OCI-LY1 (cell line): ENCODE measurements around the gene LIPT1.
A peak's percentile ranks its signal among the peaks of the same experiment; 100 is the strongest.
"Not testable (repeated sequence)": the region's sequence is repeated elsewhere in the genome, so short reads cannot be mapped to it uniquely, and the experiment has no call there.

Source experiments
- H2AFZ ChIP-seq: fragments of 200-600 bp; sonication (generic), shearing (Covaris generic); 2 replicates; pipeline ENCODE4 v1.6.0; 2014; ENCODE audit warnings: antibody characterized with exemption, mild to moderate bottlenecking, low read length
- H3F3A ChIP-seq: fragments of 200-600 bp; sonication (generic), shearing (Covaris generic); 2 replicates; pipeline ENCODE4 v1.6.0; 2014; ENCODE audit warnings: mild to moderate bottlenecking, antibody characterized with exemption, low read length, moderate library complexity; ENCODE audit not compliant: insufficient read depth
- H3K27ac ChIP-seq: fragments of 200-600 bp; sonication (generic); 2 replicates; pipeline ENCODE4 v1.5.1; 2014; ENCODE audit warnings: low read length, mixed run types, mild to moderate bottlenecking, low read depth; ENCODE audit not compliant: poor library complexity, severe bottlenecking
- H3K27me3 ChIP-seq: fragments of 200-600 bp; sonication (generic); 2 replicates; pipeline ENCODE4 v1.6.0; 2014; ENCODE audit warnings: antibody characterized with exemption, mild to moderate bottlenecking, low read length, moderate library complexity; ENCODE audit not compliant: insufficient read depth
- H3K36me3 ChIP-seq: fragments of 200-600 bp; sonication (generic); 2 replicates; pipeline ENCODE4 v1.6.1; 2014; ENCODE audit warnings: mild to moderate bottlenecking, antibody characterized with exemption, low read length, moderate library complexity, mixed read lengths; ENCODE audit not compliant: insufficient read depth
- H3K4me1 ChIP-seq: fragments of 200-600 bp; sonication (generic); 2 replicates; pipeline ENCODE4 v1.5.1; 2014; ENCODE audit warnings: mild to moderate bottlenecking, low read length, moderate library complexity; ENCODE audit not compliant: insufficient read depth, severe bottlenecking
- H3K4me2 ChIP-seq: fragments of 200-600 bp; sonication (generic), shearing (Covaris generic); 2 replicates; pipeline ENCODE4 v1.6.1; 2014; ENCODE audit warnings: low read length
- H3K4me3 ChIP-seq: fragments of 200-600 bp; sonication (generic); 2 replicates; pipeline ENCODE4 v1.5.1; 2014; ENCODE audit warnings: low read length, low read depth, mild to moderate bottlenecking, mixed read lengths; ENCODE audit not compliant: poor library complexity, severe bottlenecking
- H3K79me2 ChIP-seq: fragments of 200-600 bp; shearing (Covaris generic); 2 replicates; pipeline ENCODE4 v1.6.1; 2016; ENCODE audit warnings: mixed run types, low read length, mixed read lengths; ENCODE audit not compliant: insufficient read depth
- H3K9ac ChIP-seq: fragments of 200-600 bp; sonication (generic), shearing (Covaris generic); 2 replicates; pipeline ENCODE4 v1.6.1; 2014; ENCODE audit warnings: mild to moderate bottlenecking, low read length, mixed read lengths
- H3K9me2 ChIP-seq: fragments of 200-600 bp; sonication (generic), shearing (Covaris generic); 2 replicates; pipeline ENCODE4 v1.6.1; 2014; ENCODE audit warnings: low read depth, mild to moderate bottlenecking, low read length, mixed read lengths
- H3K9me3 ChIP-seq: fragments of 200-600 bp; shearing (Covaris generic); 2 replicates; pipeline ENCODE4 v1.6.1; 2014; ENCODE audit warnings: low read length, mixed read lengths
- H4K20me1 ChIP-seq: fragments of 200-600 bp; sonication (generic), shearing (Covaris generic); 2 replicates; pipeline ENCODE4 v1.6.0; 2016; ENCODE audit warnings: mild to moderate bottlenecking, low read length; ENCODE audit not compliant: insufficient read depth
- EZH2 ChIP-seq: fragments of 200-600 bp; sonication (generic), shearing (Covaris generic); IDR thresholded peaks from 2 replicates; pipeline ENCODE4 v1.8.0; 2017; ENCODE audit warnings: borderline replicate concordance, mixed run types, mild to moderate bottlenecking, antibody characterized with exemption, low read length, moderate library complexity, mixed read lengths
- TF ChIP-seq, protein P1 (sequence below): fragments of 200-600 bp; sonication (generic), shearing (Covaris generic); IDR thresholded peaks from 2 replicates; pipeline ENCODE4 v1.5.1; 2017; ENCODE audit warnings: mild to moderate bottlenecking, antibody characterized with exemption, low read length, moderate library complexity, mixed read lengths

LIPT1 gene

DNA sequence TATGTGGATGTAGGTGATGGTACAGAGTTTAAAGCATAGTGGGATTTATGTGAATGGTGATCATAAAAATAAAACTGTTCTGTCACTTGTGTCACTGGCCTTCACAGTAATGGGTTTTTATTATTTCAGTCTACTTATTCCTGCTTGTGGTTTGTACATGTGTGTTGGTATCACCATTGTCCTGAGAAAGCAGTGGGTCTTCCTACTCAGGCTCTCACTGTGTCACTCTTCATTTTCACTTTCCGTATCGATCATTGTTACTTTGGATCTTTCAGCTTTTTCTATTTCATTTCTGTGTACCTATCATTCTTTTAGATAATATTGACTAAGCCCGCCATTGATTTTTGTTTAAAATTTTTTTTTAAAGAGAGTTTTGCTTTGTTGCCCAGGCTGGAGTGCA is 33.6 kb downstream of the LIPT1 start:
- peaks cover 18% of the 10 kb centered on the region for H3K79me2 ChIP-seq

DNA sequence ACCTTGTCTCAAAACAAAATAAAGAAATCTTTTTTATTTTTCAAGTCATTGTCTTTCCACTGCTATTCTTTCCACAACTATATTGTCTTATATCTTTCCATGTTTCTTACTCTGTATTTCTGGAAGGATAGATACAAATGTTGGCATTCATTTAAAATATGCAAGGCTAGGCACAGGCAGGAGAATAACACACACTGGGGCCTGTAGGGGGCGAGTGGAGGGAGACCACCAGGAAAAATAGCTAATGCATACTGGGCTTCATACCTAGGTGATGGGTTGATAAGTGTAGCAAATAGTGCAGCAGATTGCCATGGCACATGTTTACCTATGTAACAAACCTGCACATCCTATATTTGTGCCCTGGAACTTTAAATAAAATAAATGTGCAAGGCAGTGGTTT is 35.8 kb downstream of the LIPT1 start:
- no peaks in the 10 kb centered on the region for H3K4me1 ChIP-seq
- H3K27ac ChIP-seq, result no peak overlapping the region
- no peaks in the 10 kb centered on the region for H3F3A ChIP-seq
- peaks cover 56% of the 10 kb centered on the region for H3K36me3 ChIP-seq
- H3K9me3 ChIP-seq, result no peaks in the 10 kb centered on the region
- no peak for TF ChIP-seq EZH2
- TF ChIP-seq, protein P1, sequence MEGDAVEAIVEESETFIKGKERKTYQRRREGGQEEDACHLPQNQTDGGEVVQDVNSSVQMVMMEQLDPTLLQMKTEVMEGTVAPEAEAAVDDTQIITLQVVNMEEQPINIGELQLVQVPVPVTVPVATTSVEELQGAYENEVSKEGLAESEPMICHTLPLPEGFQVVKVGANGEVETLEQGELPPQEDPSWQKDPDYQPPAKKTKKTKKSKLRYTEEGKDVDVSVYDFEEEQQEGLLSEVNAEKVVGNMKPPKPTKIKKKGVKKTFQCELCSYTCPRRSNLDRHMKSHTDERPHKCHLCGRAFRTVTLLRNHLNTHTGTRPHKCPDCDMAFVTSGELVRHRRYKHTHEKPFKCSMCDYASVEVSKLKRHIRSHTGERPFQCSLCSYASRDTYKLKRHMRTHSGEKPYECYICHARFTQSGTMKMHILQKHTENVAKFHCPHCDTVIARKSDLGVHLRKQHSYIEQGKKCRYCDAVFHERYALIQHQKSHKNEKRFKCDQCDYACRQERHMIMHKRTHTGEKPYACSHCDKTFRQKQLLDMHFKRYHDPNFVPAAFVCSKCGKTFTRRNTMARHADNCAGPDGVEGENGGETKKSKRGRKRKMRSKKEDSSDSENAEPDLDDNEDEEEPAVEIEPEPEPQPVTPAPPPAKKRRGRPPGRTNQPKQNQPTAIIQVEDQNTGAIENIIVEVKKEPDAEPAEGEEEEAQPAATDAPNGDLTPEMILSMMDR, result peak; percentile 5; the same call in 1 of the 2 replicates
- H3K9ac ChIP-seq, result no peak overlapping the region
- H2AFZ ChIP-seq, result no peak overlapping the region
- 0 out of 2 replicates have a peak, but pooled peaks cover 2% of the 10 kb centered on the region for H3K79me2 ChIP-seq
- H3K27me3 ChIP-seq, result no peaks in the 10 kb centered on the region
- H4K20me1 ChIP-seq, result no peaks in the 10 kb centered on the region
- H3K9me2 ChIP-seq, result no peaks in the 10 kb centered on the region
- no peak overlapping the region for H3K4me3 ChIP-seq
- H3K4me2 ChIP-seq, result no peak overlapping the region

More for the DNA sequence above, 33.6 kb downstream of the LIPT1 start:
- Histone ChIP-seq H3K27me3 (no peaks in the 10 kb centered on the region), H3F3A (no peaks in the 10 kb centered on the region), H2AFZ (no peak overlapping the region), H3K4me1 (no peaks in the 10 kb centered on the region), H3K9ac (no peak overlapping the region), H4K20me1 (no peaks in the 10 kb centered on the region; the same call in 1 of the 2 replicates), H3K9me2 (no peaks in the 10 kb centered on the region), H3K27ac (no peak overlapping the region), H3K4me3 (no peak overlapping the region), H3K9me3 (no peaks in the 10 kb centered on the region), H3K4me2 (no peak overlapping the region), H3K36me3 (peaks cover 44% of the 10 kb centered on the region)
- TF ChIP-seq EZH2, result no peak
- TF ChIP-seq, protein P1, result no peak

DNA sequence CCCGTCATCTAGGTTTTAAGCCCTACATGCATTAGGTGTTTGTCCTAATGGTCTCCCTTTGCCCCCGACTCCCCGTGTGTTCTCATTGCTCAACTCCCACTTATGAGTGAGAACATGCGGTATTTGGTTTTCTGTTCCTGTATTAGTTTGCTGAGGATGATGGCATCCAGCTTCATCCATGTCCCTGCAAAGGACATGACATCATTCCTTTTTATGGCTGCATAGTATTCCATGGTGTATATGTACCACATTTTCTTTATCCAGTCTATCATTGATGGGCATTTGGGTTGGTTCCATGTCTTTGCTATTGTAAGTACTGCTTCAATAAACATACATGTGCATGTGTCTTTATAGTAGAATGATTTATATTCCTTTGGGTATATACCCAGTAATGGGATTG is 37.6 kb downstream of the LIPT1 start:
- not testable (repeated sequence) for H3K4me2 ChIP-seq, H3K4me3 ChIP-seq, H3K9me2 ChIP-seq, H3K27ac ChIP-seq, H3F3A ChIP-seq, H4K20me1 ChIP-seq, H3K79me2 ChIP-seq, H3K9me3 ChIP-seq, H3K4me1 ChIP-seq, H3K27me3 ChIP-seq, H2AFZ ChIP-seq, H3K9ac ChIP-seq
- H3K36me3 ChIP-seq, result peaks cover 73% of the 10 kb centered on the region

DNA sequence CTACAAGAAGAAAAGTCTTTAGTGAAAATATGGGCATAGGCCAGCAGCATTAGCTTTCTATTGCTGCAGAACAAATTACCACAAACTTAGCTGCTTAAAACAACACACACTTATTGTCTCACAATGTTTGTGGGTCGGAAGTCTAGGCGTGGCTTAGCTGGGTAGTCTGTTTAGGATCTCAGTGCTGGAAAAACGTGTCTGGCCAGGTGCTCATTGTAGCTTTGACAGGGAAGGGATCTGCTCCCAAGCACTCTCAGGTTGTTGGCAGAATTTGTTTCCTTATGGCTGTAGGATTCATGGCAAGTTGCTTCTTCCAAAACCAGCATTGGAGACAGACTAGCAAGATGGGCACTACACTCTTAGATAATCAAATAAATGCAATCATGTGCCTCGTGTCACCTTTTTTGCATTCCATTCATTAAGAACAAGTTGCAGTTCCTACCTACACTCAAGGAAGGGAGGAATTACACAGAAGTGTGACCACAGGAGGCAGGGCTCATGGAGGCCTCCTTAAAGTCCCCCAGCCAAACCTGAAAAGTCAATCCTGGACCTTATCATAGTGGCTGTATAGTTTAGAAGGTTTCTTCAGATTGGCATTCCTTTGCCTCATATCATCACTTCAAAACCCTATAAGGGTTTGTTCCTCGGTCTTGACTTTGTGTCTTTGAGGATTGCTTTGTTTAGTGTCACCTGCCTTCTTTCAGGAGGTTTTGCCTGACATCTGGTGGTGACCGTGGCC is 43.5 kb downstream of the LIPT1 start:
- no peaks in the 10 kb centered on the region for H3F3A ChIP-seq
- no peaks in the 10 kb centered on the region for H3K4me1 ChIP-seq
- peaks cover 33% of the 10 kb centered on the region for H3K36me3 ChIP-seq
- no peaks in the 10 kb centered on the region for H3K9me2 ChIP-seq
- no peaks in the 10 kb centered on the region for H4K20me1 ChIP-seq
- H3K4me2 ChIP-seq, result no peak overlapping the region
- no peak for TF ChIP-seq EZH2
- TF ChIP-seq, protein P1, result no peak; the same call in 1 of the 2 replicates
- no peak overlapping the region for H3K4me3 ChIP-seq
- H3K9ac ChIP-seq, result no peak overlapping the region
- H3K9me3 ChIP-seq, result no peaks in the 10 kb centered on the region
- H3K27ac ChIP-seq, result no peak overlapping the region
- no peaks in the 10 kb centered on the region for H3K27me3 ChIP-seq
- no peak overlapping the region for H2AFZ ChIP-seq
- H3K79me2 ChIP-seq, result no peaks in the 10 kb centered on the region
